ENCODE data around the gene PREB.

DNA sequence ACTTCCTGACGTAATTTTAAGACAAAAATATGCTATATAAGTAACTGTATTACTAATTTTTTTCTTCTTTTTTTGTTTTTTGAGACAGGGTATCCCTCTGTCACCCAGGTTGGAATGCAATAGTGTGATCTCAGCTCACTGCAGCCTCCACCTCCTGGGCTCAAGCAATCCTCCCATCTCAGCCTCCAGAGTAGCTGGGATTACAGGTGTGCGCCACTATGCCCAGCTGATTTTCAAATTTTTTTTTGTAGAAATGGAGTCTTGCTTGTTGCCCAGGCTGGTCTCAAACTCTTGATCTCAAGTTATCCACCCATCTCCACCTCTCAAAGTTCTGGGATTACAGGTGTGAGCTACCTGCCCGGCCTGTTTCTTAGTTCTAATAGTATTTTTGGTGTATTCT, 44.0 kb upstream of the PREB start:
- TF ChIP-seq, protein P1, sequence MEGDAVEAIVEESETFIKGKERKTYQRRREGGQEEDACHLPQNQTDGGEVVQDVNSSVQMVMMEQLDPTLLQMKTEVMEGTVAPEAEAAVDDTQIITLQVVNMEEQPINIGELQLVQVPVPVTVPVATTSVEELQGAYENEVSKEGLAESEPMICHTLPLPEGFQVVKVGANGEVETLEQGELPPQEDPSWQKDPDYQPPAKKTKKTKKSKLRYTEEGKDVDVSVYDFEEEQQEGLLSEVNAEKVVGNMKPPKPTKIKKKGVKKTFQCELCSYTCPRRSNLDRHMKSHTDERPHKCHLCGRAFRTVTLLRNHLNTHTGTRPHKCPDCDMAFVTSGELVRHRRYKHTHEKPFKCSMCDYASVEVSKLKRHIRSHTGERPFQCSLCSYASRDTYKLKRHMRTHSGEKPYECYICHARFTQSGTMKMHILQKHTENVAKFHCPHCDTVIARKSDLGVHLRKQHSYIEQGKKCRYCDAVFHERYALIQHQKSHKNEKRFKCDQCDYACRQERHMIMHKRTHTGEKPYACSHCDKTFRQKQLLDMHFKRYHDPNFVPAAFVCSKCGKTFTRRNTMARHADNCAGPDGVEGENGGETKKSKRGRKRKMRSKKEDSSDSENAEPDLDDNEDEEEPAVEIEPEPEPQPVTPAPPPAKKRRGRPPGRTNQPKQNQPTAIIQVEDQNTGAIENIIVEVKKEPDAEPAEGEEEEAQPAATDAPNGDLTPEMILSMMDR (IDR thresholded peaks at IDR 0.05; ENCODE audit: borderline replicate concordance, extremely low read depth, low read length, poor library complexity, severe bottlenecking), result no peak
- TF ChIP-seq EZH2 (IDR thresholded peaks at IDR 0.05; ENCODE audit: borderline replicate concordance, low read depth, low read length, severe bottlenecking), result no peak

All from DND-41 (cell line).